RWPE2 (cell line): ENCODE results near the gene CCR7.

Experiments used
- ATAC-seq: fragments of 200-7000 bp; cut with Tn5 transposase; 3 replicates; pipeline ENCODE4 v1.9.1; 2021; ENCODE audit warnings: low read depth
- DNase-seq: peaks from one replicate; pipeline ENCODE4 v3.0.0-alpha.2; 2020; ENCODE audit warnings: low spot score
- H3K27ac ChIP-seq: fragments of 450-650 bp; 2 replicates; pipeline ENCODE4 v1.5.1; 2017; ENCODE audit warnings: mild to moderate bottlenecking; ENCODE audit not compliant: poor library complexity, severe bottlenecking
- H3K27me3 ChIP-seq: fragments of 250-450 bp; sonication (Bioruptor Pico); 2 replicates; pipeline ENCODE4 v1.5.1; 2021; ENCODE audit warnings: mild to moderate bottlenecking, moderate library complexity; ENCODE audit not compliant: insufficient read depth, poor library complexity, severe bottlenecking
- H3K36me3 ChIP-seq: fragments of 250-450 bp; sonication (Bioruptor Pico); 2 replicates; pipeline ENCODE4 v1.5.1; 2020; ENCODE audit warnings: low read depth, mild to moderate bottlenecking, moderate library complexity
- H3K4me1 ChIP-seq: fragments of 250-450 bp; sonication (Bioruptor Pico); 2 replicates; pipeline ENCODE4 v1.5.1; 2021; ENCODE audit warnings: mild to moderate bottlenecking, moderate library complexity; ENCODE audit not compliant: insufficient read depth, poor library complexity, severe bottlenecking
- H3K4me3 ChIP-seq: fragments of 250-450 bp; sonication (Bioruptor Pico); 2 replicates; pipeline ENCODE4 v1.5.1; 2021; ENCODE audit warnings: mild to moderate bottlenecking, moderate library complexity; ENCODE audit not compliant: severe bottlenecking
- H3K9me3 ChIP-seq: fragments of 250-450 bp; sonication (Bioruptor Pico); 2 replicates; pipeline ENCODE4 v1.5.1; 2021; ENCODE audit warnings: mild to moderate bottlenecking, moderate library complexity; ENCODE audit not compliant: severe bottlenecking
- TF ChIP-seq, protein P1 (sequence below): fragments of 450-650 bp; IDR thresholded peaks from one replicate; pipeline ENCODE4 v1.5.1; 2017; ENCODE audit warnings: mild to moderate bottlenecking, moderate library complexity; ENCODE audit not compliant: poor library complexity, severe bottlenecking

CCR7 gene

GRCh38 chr17:40524243-40524965 is 40.9 kb downstream of the CCR7 start:
- Histone ChIP-seq H3K27me3 (no peaks in the 10 kb centered on the region), H3K4me3 (no peak overlapping the region), H3K4me1 (peaks cover 44% of the 10 kb centered on the region), H3K27ac (peak overlapping the region; percentile 100), H3K36me3 (peaks cover 28% of the 10 kb centered on the region), H3K9me3 (peaks cover 5% of the 10 kb centered on the region)
- ATAC-seq (no peak), DNase-seq (peak; percentile 4)
- TF ChIP-seq, protein P1, sequence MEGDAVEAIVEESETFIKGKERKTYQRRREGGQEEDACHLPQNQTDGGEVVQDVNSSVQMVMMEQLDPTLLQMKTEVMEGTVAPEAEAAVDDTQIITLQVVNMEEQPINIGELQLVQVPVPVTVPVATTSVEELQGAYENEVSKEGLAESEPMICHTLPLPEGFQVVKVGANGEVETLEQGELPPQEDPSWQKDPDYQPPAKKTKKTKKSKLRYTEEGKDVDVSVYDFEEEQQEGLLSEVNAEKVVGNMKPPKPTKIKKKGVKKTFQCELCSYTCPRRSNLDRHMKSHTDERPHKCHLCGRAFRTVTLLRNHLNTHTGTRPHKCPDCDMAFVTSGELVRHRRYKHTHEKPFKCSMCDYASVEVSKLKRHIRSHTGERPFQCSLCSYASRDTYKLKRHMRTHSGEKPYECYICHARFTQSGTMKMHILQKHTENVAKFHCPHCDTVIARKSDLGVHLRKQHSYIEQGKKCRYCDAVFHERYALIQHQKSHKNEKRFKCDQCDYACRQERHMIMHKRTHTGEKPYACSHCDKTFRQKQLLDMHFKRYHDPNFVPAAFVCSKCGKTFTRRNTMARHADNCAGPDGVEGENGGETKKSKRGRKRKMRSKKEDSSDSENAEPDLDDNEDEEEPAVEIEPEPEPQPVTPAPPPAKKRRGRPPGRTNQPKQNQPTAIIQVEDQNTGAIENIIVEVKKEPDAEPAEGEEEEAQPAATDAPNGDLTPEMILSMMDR = no peak

DNA sequence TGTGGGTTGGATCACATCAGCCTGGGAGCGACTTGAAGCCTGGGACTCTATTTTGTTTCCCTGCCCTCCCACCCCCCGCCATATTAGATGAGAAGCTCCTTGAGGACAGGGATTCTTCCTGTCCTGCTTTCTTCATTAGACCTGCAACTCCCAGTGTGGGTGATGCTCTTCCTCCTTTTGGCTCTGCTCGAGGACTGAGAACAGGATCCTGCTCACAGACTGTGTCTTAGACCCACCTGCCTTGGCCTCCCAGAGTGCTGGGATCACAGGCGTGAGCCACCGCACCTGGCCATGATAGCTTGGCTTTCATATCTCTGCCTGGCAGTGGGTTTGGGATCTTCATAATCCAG is 42.3 kb downstream of the CCR7 start:
- TF ChIP-seq, protein P1 = no peak
- DNase-seq = peak; percentile 17
- H3K36me3 ChIP-seq = peaks cover 28% of the 10 kb centered on the region
- peaks cover 5% of the 10 kb centered on the region for H3K9me3 ChIP-seq
- H3K4me3 ChIP-seq = no peak overlapping the region
- peaks cover 56% of the 10 kb centered on the region for H3K4me1 ChIP-seq
- no peak for ATAC-seq
- no peaks in the 10 kb centered on the region for H3K27me3 ChIP-seq
- H3K27ac ChIP-seq = peak overlapping the region; percentile 100

- H3K4me1 ChIP-seq = peaks cover 61% of the 10 kb centered on the region
- ATAC-seq (no peak), DNase-seq (peak; percentile 3)
- H3K4me3 ChIP-seq = no peak overlapping the region
- H3K27me3 ChIP-seq = no peaks in the 10 kb centered on the region
- TF ChIP-seq, protein P1 = no peak
- H3K27ac ChIP-seq = peak overlapping the region; percentile 100
- H3K36me3 ChIP-seq = peaks cover 28% of the 10 kb centered on the region
- peaks cover 5% of the 10 kb centered on the region for H3K9me3 ChIP-seq
Observed at GRCh38 chr17:40522250-40522960, 42.9 kb downstream of the CCR7 start.

DNA sequence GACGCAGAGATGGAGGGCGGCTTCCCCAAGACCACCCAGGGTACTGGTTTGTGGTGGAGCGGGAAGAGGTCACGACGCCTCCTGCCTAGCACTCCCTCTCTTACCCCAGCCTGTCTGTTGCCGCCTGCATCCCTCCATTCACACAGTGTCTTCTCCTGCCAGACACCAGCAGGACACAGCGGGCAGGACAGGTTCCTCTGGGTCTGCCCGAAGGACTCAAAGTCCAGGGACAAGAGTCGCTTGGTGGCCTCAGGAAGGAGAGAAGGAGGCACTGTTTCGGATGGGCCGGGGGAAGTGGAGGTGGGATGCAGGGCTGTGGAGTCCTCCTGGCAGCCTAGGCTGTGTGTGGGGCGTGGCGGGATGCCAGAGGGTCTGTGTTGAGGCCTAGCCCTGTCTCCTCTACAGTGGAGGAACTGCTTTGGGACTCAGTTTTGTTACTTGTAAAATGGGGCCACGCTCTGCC is 44.2 kb downstream of the CCR7 start:
- Histone ChIP-seq H3K36me3 (peaks cover 28% of the 10 kb centered on the region), H3K27me3 (no peaks in the 10 kb centered on the region), H3K4me3 (no peak overlapping the region), H3K27ac (peak overlapping the region; percentile 100), H3K9me3 (peaks cover 5% of the 10 kb centered on the region), H3K4me1 (peaks cover 75% of the 10 kb centered on the region)
- ATAC-seq (no peak), DNase-seq (peak; percentile 37)
- TF ChIP-seq, protein P1 = no peak
